ENCODE results near the gene SOBP. TPM values are rescaled to one million over a fixed set of nuclear protein-coding genes. Genes with fewer than 3 reads are reported as not detected.

SOBP gene
- total and polyA plus RNA-seq, 7 donors = 5.7 to 27.6 (median 19.5) TPM

DNA sequence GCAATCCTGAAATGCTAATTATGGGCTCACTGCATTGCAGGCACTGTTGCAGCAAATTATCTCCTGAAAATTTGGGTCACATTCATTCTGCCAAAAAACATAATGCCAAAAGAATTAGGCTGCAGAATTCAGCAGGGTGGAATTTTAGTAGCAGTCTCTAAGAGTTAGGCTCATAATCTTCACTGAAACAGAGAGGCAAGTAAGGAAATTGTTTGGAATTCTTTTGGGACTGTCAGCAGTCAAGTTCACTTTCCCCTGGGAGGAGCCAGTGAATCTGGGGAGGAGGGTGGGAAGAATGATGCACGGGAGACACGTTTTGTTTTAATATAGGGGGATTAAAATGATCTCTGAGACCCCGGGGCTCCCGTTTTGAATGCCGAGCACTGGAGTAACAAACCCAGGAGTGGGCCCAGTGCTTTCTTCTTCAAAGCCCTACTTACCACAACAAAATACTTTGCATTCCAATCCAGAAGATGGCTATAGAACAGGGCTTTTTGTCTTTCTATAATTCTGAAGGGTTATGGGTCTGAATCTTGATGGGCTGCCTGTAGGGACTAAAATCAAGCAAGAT lies 44.7 kb downstream of the SOBP start:
- no peaks in the 10 kb centered on the region for H3K27me3 ChIP-seq (ENCODE audit: insufficient read depth in 3 of 3, low read length in 2 of 3)
- no peak overlapping the region for H3K4me3 ChIP-seq
- no peak for DNase-seq
- no peaks in the 10 kb centered on the region for H3K9me3 ChIP-seq
- TF ChIP-seq, protein P1, sequence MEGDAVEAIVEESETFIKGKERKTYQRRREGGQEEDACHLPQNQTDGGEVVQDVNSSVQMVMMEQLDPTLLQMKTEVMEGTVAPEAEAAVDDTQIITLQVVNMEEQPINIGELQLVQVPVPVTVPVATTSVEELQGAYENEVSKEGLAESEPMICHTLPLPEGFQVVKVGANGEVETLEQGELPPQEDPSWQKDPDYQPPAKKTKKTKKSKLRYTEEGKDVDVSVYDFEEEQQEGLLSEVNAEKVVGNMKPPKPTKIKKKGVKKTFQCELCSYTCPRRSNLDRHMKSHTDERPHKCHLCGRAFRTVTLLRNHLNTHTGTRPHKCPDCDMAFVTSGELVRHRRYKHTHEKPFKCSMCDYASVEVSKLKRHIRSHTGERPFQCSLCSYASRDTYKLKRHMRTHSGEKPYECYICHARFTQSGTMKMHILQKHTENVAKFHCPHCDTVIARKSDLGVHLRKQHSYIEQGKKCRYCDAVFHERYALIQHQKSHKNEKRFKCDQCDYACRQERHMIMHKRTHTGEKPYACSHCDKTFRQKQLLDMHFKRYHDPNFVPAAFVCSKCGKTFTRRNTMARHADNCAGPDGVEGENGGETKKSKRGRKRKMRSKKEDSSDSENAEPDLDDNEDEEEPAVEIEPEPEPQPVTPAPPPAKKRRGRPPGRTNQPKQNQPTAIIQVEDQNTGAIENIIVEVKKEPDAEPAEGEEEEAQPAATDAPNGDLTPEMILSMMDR (IDR thresholded peaks at IDR 0.05) = no peak
- no peak overlapping the region for H3K27ac ChIP-seq
- H3K4me1 ChIP-seq = peaks cover 18% of the 10 kb centered on the region
- no peak for ATAC-seq
- WGBS, 3 donors = 59 to 74% (median 62%) methylated on average over 5 of the region's 5 CpGs
- peaks cover 2 to 9% of the 10 kb centered on the region in 2 donors for H3K36me3 ChIP-seq (ENCODE audit: insufficient read depth in 1 of 2, low read depth in 1 of 2)
- intact Hi-C loops (cut with DNase I) = loop anchor here in 1 of 2 donors (5.0 kb wide), 1 partner anchor 128 kb away; no protein-coding TSS in a partner anchor

DNA sequence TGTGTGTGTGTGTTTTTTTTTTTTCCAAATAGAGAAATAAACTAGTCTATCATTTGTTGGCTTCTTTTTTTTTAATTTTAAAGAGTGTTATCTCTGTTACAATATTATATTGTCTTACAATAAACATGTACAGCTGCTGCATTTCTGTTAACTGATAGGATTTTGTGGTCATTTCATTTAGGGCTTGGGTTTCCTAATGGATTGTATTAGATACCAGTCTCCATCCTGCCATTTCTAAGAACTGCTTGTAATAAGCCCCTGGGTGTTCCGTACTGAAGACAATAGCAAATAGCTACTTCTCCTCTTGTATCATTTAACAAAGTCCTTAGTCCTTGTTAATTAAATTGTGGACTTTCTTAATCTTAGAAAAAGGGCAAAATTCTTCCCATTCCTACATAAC lies 45.7 kb downstream of the SOBP start:
- H3K27ac ChIP-seq = no peak overlapping the region
- no peak overlapping the region for H3K4me3 ChIP-seq
- no peaks in the 10 kb centered on the region for H3K9me3 ChIP-seq
- H3K27me3 ChIP-seq (ENCODE audit: insufficient read depth in 3 of 3, low read length in 2 of 3) = no peaks in the 10 kb centered on the region
- peaks cover 2 to 9% of the 10 kb centered on the region in 2 donors for H3K36me3 ChIP-seq (ENCODE audit: insufficient read depth in 1 of 2, low read depth in 1 of 2)
- 89 to 95% (median 95%) methylated on average over 1 of the region's 1 CpG for WGBS, 3 donors
- intact Hi-C loops (cut with DNase I) = loop anchor here in 1 of 2 donors (5.0 kb wide), 1 partner anchor 127 kb away; no protein-coding TSS in a partner anchor
- TF ChIP-seq, protein P1 (IDR thresholded peaks at IDR 0.05) = no peak
- ATAC-seq = no peak
- peaks cover 28% of the 10 kb centered on the region for H3K4me1 ChIP-seq
- DNase-seq = no peak

DNA sequence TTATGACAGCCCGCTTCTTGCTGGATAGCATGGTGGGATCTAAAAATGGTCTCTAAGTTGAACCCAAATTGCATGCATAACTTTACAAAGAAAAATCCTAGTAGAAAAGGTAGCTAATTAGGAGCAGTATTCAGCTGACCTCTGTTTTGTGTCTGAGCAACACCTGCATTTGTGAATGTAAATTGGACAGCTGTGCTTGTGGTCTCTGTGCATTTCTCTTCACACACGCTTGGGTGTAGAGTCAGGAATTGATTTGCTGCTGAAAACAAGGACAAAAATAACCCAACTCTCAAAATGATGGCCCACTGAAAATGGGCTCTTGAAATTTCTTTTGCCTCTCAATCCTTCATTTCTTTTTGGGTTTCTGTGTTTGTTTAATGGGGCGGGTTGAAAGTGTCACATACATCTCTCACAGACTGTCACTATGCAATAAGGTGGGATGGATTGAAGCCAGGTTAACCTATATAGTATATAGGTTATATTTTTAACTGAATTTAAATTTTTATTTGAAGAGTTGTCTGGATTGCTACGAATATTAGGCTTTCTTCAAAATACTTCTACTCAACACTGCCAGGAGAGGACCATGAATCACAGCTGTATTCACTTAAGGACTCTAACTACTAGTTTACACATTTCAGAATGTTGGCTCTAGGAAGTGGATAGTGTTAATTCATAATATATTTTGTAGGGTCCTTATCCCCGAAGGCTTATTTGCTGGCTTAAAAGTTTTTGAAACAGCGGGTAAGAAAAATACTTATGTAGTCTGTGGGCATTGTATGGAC lies 46.5 kb downstream of the SOBP start:
- ATAC-seq = no peak
- H3K4me3 ChIP-seq = no peak overlapping the region
- no peak overlapping the region for H3K27ac ChIP-seq
- H3K27me3 ChIP-seq (ENCODE audit: insufficient read depth in 3 of 3, low read length in 2 of 3) = no peaks in the 10 kb centered on the region
- no peak for DNase-seq
- intact Hi-C loops (cut with DNase I) = loop anchor here in 1 of 2 donors (5.0 kb wide), 1 partner anchor 126 kb away; no protein-coding TSS in a partner anchor
- H3K4me1 ChIP-seq = peaks cover 35% of the 10 kb centered on the region
- peaks cover 2 to 9% of the 10 kb centered on the region in 2 donors for H3K36me3 ChIP-seq (ENCODE audit: insufficient read depth in 1 of 2, low read depth in 1 of 2)
- TF ChIP-seq, protein P1 (IDR thresholded peaks at IDR 0.05) = no peak
- WGBS, 3 donors = 84 to 88% (median 87%) methylated on average over 6 of the region's 6 CpGs
- H3K9me3 ChIP-seq = no peaks in the 10 kb centered on the region

DNA sequence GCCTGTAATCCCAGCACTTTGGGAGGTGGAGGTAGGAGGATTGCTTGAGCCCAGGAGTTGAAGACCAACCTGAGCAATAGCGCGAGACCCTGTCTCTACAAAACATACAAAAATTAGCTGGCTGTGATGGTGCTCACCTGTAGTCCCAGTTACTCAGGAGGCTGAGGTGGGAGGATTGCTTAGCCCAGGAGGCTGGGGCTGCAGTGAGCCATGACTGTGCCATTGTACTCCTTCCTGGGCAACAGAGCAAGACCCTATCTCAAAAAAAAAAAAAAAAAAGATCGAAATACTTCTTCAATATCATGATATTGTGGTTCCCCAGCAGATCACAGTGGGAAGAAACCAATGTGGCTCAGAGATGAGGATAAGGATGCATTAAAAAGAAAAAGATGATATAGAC lies 47.6 kb downstream of the SOBP start:
- 96 to 100% (median 98%) methylated on average over 3 of the region's 3 CpGs for WGBS, 3 donors
- no peak for ATAC-seq

More for the DNA sequence above, 47.6 kb downstream of the SOBP start:
- H3K36me3 ChIP-seq (ENCODE audit: insufficient read depth in 1 of 2, low read depth in 1 of 2) = peaks cover 2 to 9% of the 10 kb centered on the region in 2 donors
- intact Hi-C loops (cut with DNase I) = loop anchor here in 1 of 2 donors (5.0 kb wide), 1 partner anchor 125 kb away; no protein-coding TSS in a partner anchor
- H3K4me3 ChIP-seq = no peak overlapping the region
- no peaks in the 10 kb centered on the region for H3K9me3 ChIP-seq
- TF ChIP-seq, protein P1 (IDR thresholded peaks at IDR 0.05) = no peak
- H3K4me1 ChIP-seq = peaks cover 47% of the 10 kb centered on the region
- DNase-seq = no peak
- H3K27ac ChIP-seq = no peak overlapping the region
- no peaks in the 10 kb centered on the region for H3K27me3 ChIP-seq (ENCODE audit: insufficient read depth in 3 of 3, low read length in 2 of 3)
